MM.1S (cell line): ENCODE data around the gene TTLL3.

Source experiments
- DNase-seq: peaks from one replicate; pipeline ENCODE4 v3.0.0-alpha.2; 2015
- H2AFZ ChIP-seq: fragments of 300-600 bp; sonication (generic); 2 replicates; pipeline ENCODE4 v1.6.0; 2016; ENCODE audit warnings: antibody characterized with exemption, low read length
- H3F3A ChIP-seq: fragments of 300-600 bp; sonication (generic); 2 replicates; pipeline ENCODE4 v1.6.1; 2016; ENCODE audit warnings: mild to moderate bottlenecking, antibody characterized with exemption, low read length, moderate library complexity, mixed read lengths; ENCODE audit not compliant: insufficient read depth
- H3K27ac ChIP-seq: fragments of 300-600 bp; sonication (generic); 2 replicates; pipeline ENCODE4 v1.5.1; 2016; ENCODE audit warnings: mild to moderate bottlenecking, low read length
- H3K27me3 ChIP-seq: fragments of 300-600 bp; sonication (generic); replicated peaks from 2 replicates; pipeline ENCODE4 v1.6.0; 2016; ENCODE audit warnings: low read length; ENCODE audit not compliant: insufficient read depth
- H3K36me3 ChIP-seq: fragments of 300-600 bp; sonication (generic); replicated peaks from 2 replicates; pipeline ENCODE4 v1.6.1; 2016; ENCODE audit warnings: mild to moderate bottlenecking, low read length, mixed read lengths; ENCODE audit not compliant: insufficient read depth
- H3K4me1 ChIP-seq: fragments of 300-600 bp; sonication (generic); 2 replicates; pipeline ENCODE4 v1.6.1; 2016; ENCODE audit warnings: low read length, mixed read lengths
- H3K4me2 ChIP-seq: fragments of 300-600 bp; sonication (generic); 2 replicates; pipeline ENCODE4 v1.6.0; 2016; ENCODE audit warnings: low read depth, low read length
- H3K4me3 ChIP-seq: fragments of 300-600 bp; sonication (generic); 2 replicates; pipeline ENCODE4 v1.5.1; 2016; ENCODE audit warnings: low read length, mixed read lengths
- H3K79me2 ChIP-seq: fragments of 300-600 bp; sonication (generic); 2 replicates; pipeline ENCODE4 v1.6.1; 2016; ENCODE audit warnings: mixed run types, low read length, mixed read lengths
- H3K9ac ChIP-seq: fragments of 300-600 bp; sonication (generic); 2 replicates; pipeline ENCODE4 v1.6.1; 2016; ENCODE audit warnings: low read length, mixed read lengths
- H3K9me2 ChIP-seq: fragments of 300-600 bp; sonication (generic); replicated peaks from 2 replicates; pipeline ENCODE4 v1.6.1; 2016; ENCODE audit warnings: mild to moderate bottlenecking, low read length, mixed read lengths; ENCODE audit not compliant: insufficient read depth
- H3K9me3 ChIP-seq: fragments of 300-600 bp; sonication (generic); replicated peaks from 2 replicates; pipeline ENCODE4 v1.6.1; 2016; ENCODE audit warnings: mild to moderate bottlenecking, low read length, mixed read lengths; ENCODE audit not compliant: insufficient read depth
- H4K20me1 ChIP-seq: fragments of 300-600 bp; sonication (generic); 2 replicates; pipeline ENCODE4 v1.6.1; 2016; ENCODE audit warnings: mild to moderate bottlenecking, low read length, moderate library complexity, mixed read lengths; ENCODE audit not compliant: insufficient read depth
- CTCF ChIP-seq: fragments of 300-600 bp; sonication (generic); IDR thresholded peaks from 2 replicates; pipeline ENCODE4 v1.5.1; 2016; ENCODE audit warnings: antibody characterized with exemption, low read length, mixed read lengths
- EZH2 ChIP-seq: fragments of 300-600 bp; sonication (generic); optimal IDR thresholded peaks from 2 replicates; pipeline ENCODE3; 2017; ENCODE audit warnings: low read depth, mild to moderate bottlenecking, antibody characterized with exemption, low read length, mixed read lengths
- EZH2phosphoT487 ChIP-seq: fragments of 300-600 bp; sonication (generic); IDR thresholded peaks from 2 replicates; pipeline ENCODE4 v1.6.1; 2018; ENCODE audit warnings: antibody characterized with exemption, low read length

The TTLL3 gene

GRCh38 chr3:9884555-9885165, 74.6 kb downstream of the TTLL3 start:
- H3K9me2 ChIP-seq = no peaks in the 10 kb centered on the region
- H3K9ac ChIP-seq = no peak overlapping the region
- no peak overlapping the region for H3K4me3 ChIP-seq
- H3K36me3 ChIP-seq = no peaks in the 10 kb centered on the region
- H3K4me1 ChIP-seq = no peaks in the 10 kb centered on the region
- no peak overlapping the region for H2AFZ ChIP-seq
- no peaks in the 10 kb centered on the region for H3F3A ChIP-seq
- no peaks in the 10 kb centered on the region for H3K79me2 ChIP-seq
- H3K27ac ChIP-seq = no peak overlapping the region
- no peaks in the 10 kb centered on the region for H3K9me3 ChIP-seq
- DNase-seq = no peak
- no peak for TF ChIP-seq EZH2
- TF ChIP-seq CTCF = no peak
- TF ChIP-seq EZH2phosphoT487 = no peak
- H3K4me2 ChIP-seq = no peak overlapping the region
- H3K27me3 ChIP-seq = no peaks in the 10 kb centered on the region; the same call in 1 of the 2 replicates
- H4K20me1 ChIP-seq = no peaks in the 10 kb centered on the region
